Upper lobe of left lung (tissue), 4 donors: ENCODE results near the gene CSNK1G3.

ENCODE experiments used
- CTCF ChIP-seq, 6 experiments: fragments of 450-650 bp in 4 of 6; fragments of 200-600 bp in 2 of 6; sonication (generic) in 2 of 6; IDR thresholded peaks; one replicate each; pipeline ENCODE4 v1.5.1; 2016 to 2019; ENCODE audit warnings: antibody characterized with exemption in 6 of 6
- POLR2A ChIP-seq, 4 donors: fragments of 450-650 bp; IDR thresholded peaks; one replicate each; pipeline ENCODE4 v1.5.1; 2016 to 2017; ENCODE audit warnings: antibody characterized with exemption in 4 of 4, mild to moderate bottlenecking in 2 of 4

DNA sequence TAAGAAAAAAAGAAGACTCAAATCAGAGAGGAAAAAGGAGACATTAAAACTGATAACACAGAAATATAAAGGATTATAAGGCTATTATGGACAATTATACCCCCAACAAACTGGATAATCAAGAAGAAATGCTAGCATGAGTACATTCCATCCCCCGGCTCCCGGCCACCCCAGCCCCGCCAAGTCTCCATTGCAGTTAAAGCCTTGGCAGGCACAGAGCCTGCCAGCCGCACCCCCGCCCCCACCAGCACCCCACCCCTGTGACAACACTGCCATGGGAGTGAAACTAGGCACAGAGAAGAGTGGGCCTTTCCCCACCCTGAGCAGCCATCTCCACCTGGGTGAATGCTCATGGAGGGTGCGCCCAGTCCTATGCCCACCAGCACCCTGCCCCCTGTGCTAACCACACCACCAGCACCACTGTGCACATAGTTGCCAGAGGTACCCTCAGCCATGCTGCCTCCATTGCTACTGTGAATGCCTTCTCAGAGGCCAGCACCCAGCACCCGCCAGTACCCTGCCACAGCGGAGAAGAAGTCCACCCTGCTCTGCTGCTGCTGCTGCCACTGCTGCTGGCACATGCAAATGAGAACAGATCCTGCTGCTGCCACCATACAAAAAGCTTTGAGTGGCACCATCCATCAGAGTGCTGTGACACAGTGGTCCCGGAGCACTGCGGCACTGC is 117.0 kb downstream of the CSNK1G3 start:
- TF ChIP-seq POLR2A (IDR thresholded peaks at IDR 0.05) (no peak), CTCF (IDR thresholded peaks at IDR 0.05) (no peak)
